Measurements from ENCODE around the gene LNX2. TPM values are rescaled to one million over a fixed set of nuclear protein-coding genes. Genes with fewer than 3 reads are reported as not detected.

LNX2 gene
- polyA plus RNA-seq (ENCODE audit: insufficient read length in 3 of 3) = 10 to 100 TPM; 10.7 to 13.7 (median 12.4) TPM
- long read RNA-seq, donor 1, full-length matches to known transcripts = 1 of 1 reads
- long read RNA-seq, donor 1, partial matches to known transcripts = 0 of 1 reads
- long read RNA-seq, donor 1, other reads (novel, unspliced or antisense) = 0 of 1 reads
- long read RNA-seq, donor 2, partial matches to known transcripts = 99 of 99 reads
- long read RNA-seq, donor 2, other reads (novel, unspliced or antisense) = 0 of 99 reads
- long read RNA-seq, donor 3, full-length matches to known transcripts = 2 of 246 reads
- long read RNA-seq, donor 3, partial matches to known transcripts = 164 of 246 reads
- long read RNA-seq, donor 3, other reads (novel, unspliced or antisense) = 80 of 246 reads
- long read RNA-seq, donor 4, partial matches to known transcripts = 125 of 135 reads
- long read RNA-seq, donor 4, other reads (novel, unspliced or antisense) = 10 of 135 reads
- long read RNA-seq, donor 5 = 0 reads
- long read RNA-seq, donor 6, full-length matches to known transcripts = 2 of 2 reads
- long read RNA-seq, donor 6, partial matches to known transcripts = 0 of 2 reads
- long read RNA-seq, donor 6, other reads (novel, unspliced or antisense) = 0 of 2 reads
- long read RNA-seq, donor 7, partial matches to known transcripts = 221 of 234 reads
- long read RNA-seq, donor 7, other reads (novel, unspliced or antisense) = 13 of 234 reads
- long read RNA-seq, donor 8, partial matches to known transcripts = 210 of 216 reads
- long read RNA-seq, donor 8, other reads (novel, unspliced or antisense) = 6 of 216 reads
- long read RNA-seq, donor 9, partial matches to known transcripts = 109 of 116 reads
- long read RNA-seq, donor 9, other reads (novel, unspliced or antisense) = 7 of 116 reads
- long read RNA-seq, donor 10, full-length matches to known transcripts = 1 of 1 reads
- long read RNA-seq, donor 10, partial matches to known transcripts = 0 of 1 reads
- long read RNA-seq, donor 10, other reads (novel, unspliced or antisense) = 0 of 1 reads
- long read RNA-seq, donor 11, full-length matches to known transcripts = 1 of 143 reads
- long read RNA-seq, donor 11, partial matches to known transcripts = 136 of 143 reads
- long read RNA-seq, donor 11, other reads (novel, unspliced or antisense) = 6 of 143 reads
- long read RNA-seq, donor 12, partial matches to known transcripts = 112 of 119 reads
- long read RNA-seq, donor 12, other reads (novel, unspliced or antisense) = 7 of 119 reads
- long read RNA-seq, donor 13 = 0 reads
- long read RNA-seq, donor 14, full-length matches to known transcripts = 1 of 193 reads
- long read RNA-seq, donor 14, partial matches to known transcripts = 170 of 193 reads
- long read RNA-seq, donor 14, other reads (novel, unspliced or antisense) = 22 of 193 reads
- long read RNA-seq, donor 15, full-length matches to known transcripts = 1 of 46 reads
- long read RNA-seq, donor 15, partial matches to known transcripts = 45 of 46 reads
- long read RNA-seq, donor 15, other reads (novel, unspliced or antisense) = 0 of 46 reads
- long read RNA-seq, donor 16, partial matches to known transcripts = 51 of 51 reads
- long read RNA-seq, donor 16, other reads (novel, unspliced or antisense) = 0 of 51 reads

- peak; percentile 86 to 97 (median 95) for DNase-seq (ENCODE audit: extremely low read depth in 1 of 11, low read depth in 9 of 11, low spot score in 4 of 11)
Observed at GRCh38 chr13:27620377-27621115, at the start of gene LNX2. Gene LNX2, minus strand, starts transcription at chr13:27620529. Its CDS starts 38,826 bp downstream, at chr13:27581703.

- no peak for DNase-seq (ENCODE audit: extremely low read depth in 1 of 11, low read depth in 9 of 11, low spot score in 4 of 11)
Observed at GRCh38 chr13:27667946-27668345, 47.6 kb upstream of the LNX2 start.

GRCh38 chr13:27666951-27667350 is 46.6 kb upstream of the LNX2 start:
- DNase-seq (ENCODE audit: extremely low read depth in 1 of 11, low read depth in 9 of 11, low spot score in 4 of 11) = no peak

- DNase-seq (ENCODE audit: extremely low read depth in 1 of 11, low read depth in 9 of 11, low spot score in 4 of 11) = no peak
Observed at GRCh38 chr13:27665761-27666160, 45.4 kb upstream of the LNX2 start.

GRCh38 chr13:27665333-27665732 is 45.0 kb upstream of the LNX2 start:
- no peak for DNase-seq (ENCODE audit: extremely low read depth in 1 of 11, low read depth in 9 of 11, low spot score in 4 of 11)

DNA sequence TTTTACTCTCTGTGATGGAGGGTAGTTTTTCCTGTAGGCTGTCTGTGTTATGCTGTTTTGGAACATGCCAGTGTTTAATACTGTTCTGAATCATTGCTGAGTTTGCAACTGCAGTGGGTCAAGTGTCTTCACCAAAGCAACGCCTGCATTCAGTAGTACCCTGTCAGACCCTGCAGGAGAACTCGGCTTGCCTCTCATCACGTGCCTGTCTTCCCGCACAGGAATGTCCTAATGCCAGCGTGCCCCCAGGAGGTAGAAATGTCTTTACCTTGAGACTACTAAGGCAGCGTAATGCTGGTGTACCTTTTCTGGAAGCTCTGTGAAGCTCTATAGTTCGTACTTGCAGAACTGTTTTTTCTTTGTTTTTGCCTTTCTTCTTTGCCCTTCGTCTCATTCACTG is 43.6 kb upstream of the LNX2 start:
- DNase-seq (ENCODE audit: extremely low read depth in 1 of 11, low read depth in 9 of 11, low spot score in 4 of 11) = no peak

DNA sequence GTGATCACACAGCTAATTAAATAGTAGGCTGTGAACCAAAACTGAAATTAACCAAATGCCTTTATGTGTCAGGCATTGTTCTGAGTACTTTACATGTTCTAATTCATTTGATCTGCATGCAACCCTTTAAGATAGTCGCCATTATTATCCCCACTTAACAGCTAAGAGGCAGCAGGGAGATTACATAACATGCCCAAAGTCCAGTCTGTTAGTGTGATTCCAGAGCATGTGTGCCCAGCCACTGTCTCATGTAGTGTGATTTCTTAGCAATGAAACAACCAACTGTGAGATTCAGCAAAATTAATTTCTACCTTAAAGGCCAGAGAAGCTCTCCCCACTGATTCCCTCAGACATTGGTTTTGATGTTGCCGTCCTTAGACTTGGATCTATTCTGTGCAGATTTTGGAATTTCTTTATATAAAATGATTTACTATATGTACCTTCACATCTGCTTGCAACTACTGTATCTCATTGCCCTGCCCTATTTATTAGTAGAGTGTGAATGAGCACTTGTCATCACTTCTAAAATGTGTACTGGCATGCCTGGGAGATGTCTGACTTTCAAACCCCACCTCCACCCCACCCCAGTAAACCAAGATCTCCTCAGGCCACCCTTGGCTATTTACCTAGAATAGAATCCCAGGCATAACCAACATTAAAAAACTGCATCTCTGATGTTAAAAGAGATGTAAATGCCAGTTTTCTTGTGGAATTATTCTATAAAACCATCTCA is 42.6 kb upstream of the LNX2 start:
- DNase-seq (ENCODE audit: extremely low read depth in 1 of 11, low read depth in 9 of 11, low spot score in 4 of 11) = no peak

- DNase-seq (ENCODE audit: extremely low read depth in 1 of 11, low read depth in 9 of 11, low spot score in 4 of 11) = no peak
Observed at GRCh38 chr13:27661017-27661416, 40.7 kb upstream of the LNX2 start.

DNA sequence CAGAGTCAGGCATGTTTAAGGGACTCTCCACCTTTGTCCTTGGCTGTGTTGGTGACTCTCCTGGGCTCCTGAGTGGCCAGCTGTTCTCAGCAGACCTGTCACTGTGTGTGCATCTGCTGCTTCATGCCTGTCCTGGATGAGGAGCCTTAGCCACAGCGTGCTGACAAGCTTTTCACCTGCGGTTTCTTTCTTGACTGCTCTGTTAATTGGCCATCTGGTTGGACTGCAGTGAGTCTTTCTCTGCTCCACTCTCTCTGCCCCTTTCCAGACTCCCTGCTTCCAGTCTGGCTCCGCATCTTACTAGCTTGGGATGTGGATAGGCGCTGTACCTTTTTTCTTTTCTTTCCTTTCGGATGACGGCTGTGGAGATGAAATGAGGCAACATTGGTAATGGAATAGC is 40.2 kb upstream of the LNX2 start:
- no peak for DNase-seq (ENCODE audit: extremely low read depth in 1 of 11, low read depth in 9 of 11, low spot score in 4 of 11)

DNA sequence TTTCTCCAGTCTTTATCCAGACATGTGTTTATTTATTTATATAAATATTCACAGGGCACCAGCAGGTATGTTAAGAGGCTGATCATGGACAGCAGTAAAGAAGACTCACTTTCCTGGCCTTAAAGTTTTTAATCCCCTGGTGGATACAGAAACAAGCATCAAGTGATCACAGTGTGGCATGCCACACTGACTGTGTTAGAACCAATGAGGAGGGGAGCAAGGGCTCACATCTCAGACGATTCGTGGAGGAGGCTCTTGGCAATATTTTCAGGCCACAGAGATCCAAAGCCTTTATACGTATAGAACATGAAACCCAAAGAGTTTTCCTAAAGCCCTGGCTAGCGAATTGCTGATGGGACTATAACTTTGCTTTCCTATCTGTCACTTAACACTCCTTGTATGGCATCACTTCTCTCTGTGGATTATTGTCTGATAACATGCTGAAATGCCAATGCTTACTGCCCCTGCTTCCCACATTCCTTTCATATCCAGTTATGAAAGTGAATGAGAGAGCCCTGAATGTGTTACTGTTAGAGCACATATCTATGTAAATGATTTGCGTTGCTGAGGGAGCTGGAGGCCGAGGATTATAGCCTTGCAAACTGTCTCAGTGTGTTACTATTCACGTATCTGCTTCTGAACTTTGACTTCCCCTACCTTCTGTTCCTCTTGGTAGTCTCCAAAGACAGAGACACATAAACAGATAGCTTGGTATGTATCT is 39.0 kb upstream of the LNX2 start:
- DNase-seq (ENCODE audit: extremely low read depth in 1 of 11, low read depth in 9 of 11, low spot score in 4 of 11) = no peak

DNA sequence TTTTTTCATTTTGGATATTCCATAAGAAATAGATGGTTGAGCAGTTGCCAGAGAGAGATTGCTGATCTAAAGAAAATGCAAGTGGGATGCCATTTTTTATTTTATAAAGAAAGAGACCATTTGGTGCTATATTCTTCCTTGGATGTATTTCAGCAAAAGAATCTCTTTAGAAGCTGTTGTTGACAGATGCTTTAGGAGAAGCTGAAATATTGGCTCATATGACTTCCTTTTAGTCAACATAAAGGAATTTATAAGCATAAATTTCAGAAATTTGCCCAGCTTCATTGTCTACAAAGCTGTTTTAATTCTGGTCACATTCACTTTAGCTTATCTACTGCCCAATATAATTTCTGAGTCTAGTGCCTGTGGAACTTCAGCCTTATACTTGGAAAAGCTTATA is 38.2 kb upstream of the LNX2 start:
- no peak for DNase-seq (ENCODE audit: extremely low read depth in 1 of 11, low read depth in 9 of 11, low spot score in 4 of 11)

DNA sequence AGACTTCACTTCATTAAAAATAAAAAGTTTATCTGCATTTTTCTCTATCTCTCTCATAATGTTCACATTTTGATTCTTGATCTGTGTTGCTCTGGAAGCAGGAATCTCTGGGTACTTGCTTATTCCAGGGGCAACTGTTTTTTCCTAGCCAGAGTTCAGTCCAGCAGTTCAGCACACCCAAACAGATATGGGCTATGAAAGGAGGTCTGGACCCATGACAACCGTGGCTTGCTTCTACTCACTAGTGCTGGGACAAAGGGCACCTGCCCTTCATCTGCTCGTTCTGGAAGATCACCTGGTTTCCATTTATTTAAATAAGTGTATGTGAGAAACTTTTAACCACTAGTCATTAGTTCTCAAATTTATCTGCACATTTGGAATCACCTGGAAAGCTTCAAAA is 37.4 kb upstream of the LNX2 start:
- DNase-seq (ENCODE audit: extremely low read depth in 1 of 11, low read depth in 9 of 11, low spot score in 4 of 11) = no peak

GRCh38 chr13:27654816-27655215 is 34.5 kb upstream of the LNX2 start:
- DNase-seq (ENCODE audit: extremely low read depth in 1 of 11, low read depth in 9 of 11, low spot score in 4 of 11) = no peak

- no peak for DNase-seq (ENCODE audit: extremely low read depth in 1 of 11, low read depth in 9 of 11, low spot score in 4 of 11)
Observed at GRCh38 chr13:27654059-27654458, 33.7 kb upstream of the LNX2 start.

DNA sequence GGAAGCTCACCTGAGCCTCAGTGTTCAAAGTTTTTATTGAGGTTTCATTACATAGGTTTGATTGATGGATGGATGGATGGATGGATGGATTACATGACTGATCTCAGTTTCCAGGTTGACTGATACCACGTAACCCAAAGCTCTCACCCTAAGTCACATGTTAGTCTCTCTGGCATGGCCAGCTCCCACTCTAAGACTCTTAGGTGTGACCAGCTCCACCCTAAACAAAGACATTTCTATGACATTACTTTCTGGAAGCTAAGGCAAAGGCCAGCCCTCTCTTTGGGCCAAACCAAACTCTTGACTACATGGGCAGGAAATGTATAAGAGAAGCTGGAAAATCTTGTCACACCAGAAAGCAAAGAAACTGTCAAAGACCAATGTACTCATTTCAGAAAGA is 30.0 kb upstream of the LNX2 start:
- DNase-seq (ENCODE audit: extremely low read depth in 1 of 11, low read depth in 9 of 11, low spot score in 4 of 11) = no peak

GRCh38 chr13:27644302-27644701 is 24.0 kb upstream of the LNX2 start:
- DNase-seq (ENCODE audit: extremely low read depth in 1 of 11, low read depth in 9 of 11, low spot score in 4 of 11) = no peak
